Thyroid gland (tissue), 4 donors: ENCODE data around the gene GALNT10.

Source experiments
- CTCF ChIP-seq, 6 experiments: fragments of 200-600 bp in 3 of 6; fragments of 450-650 bp in 3 of 6; sonication (generic) in 3 of 6; IDR thresholded peaks; one replicate each; pipeline ENCODE4 v1.5.1; 2016 to 2019; ENCODE audit warnings: antibody characterized with exemption in 6 of 6, mild to moderate bottlenecking in 2 of 6, inconsistent platforms in 1 of 6, moderate library complexity in 1 of 6
- POLR2A ChIP-seq, 2 donors: fragments of 450-650 bp; IDR thresholded peaks; one replicate each; pipeline ENCODE4 v1.6.1; 2017; ENCODE audit warnings: antibody characterized with exemption in 2 of 2, mild to moderate bottlenecking in 2 of 2, moderate library complexity in 1 of 2

- TF ChIP-seq CTCF (IDR thresholded peaks at IDR 0.05) (no peak), POLR2A (IDR thresholded peaks at IDR 0.05) (no peak)
These were observed 164.6 kb downstream of the GALNT10 start for GRCh38 chr5:154355129-154355611.
